Natural killer cell treated with Interleukin-12 subunit alpha and Interleukin-12 subunit beta and Interleukin-15 and Interleukin-18, amount 100 ng/mL, for 72 hours (primary cell): ENCODE measurements around the gene MMP24. TPM values are rescaled to one million over a fixed set of nuclear protein-coding genes. Genes with fewer than 3 reads are reported as not detected.

Source experiments
- ATAC-seq, 2 donors: fragments of 150-1000 bp; cut with Tn5 transposase in 1 of 2; sonication (Bioruptor Pico), chemical (Tn5 transposase) in 1 of 2; 2 replicates each; pipeline ENCODE4 v1.10.0; 2021
- DNase-seq: peaks from one replicate; pipeline ENCODE4 v3.0.0; 2022; ENCODE audit warnings: low spot score
- H3K27ac Mint-ChIP-seq, 2 donors: 1 replicate in 1 of 2; 2 replicates in 1 of 2; pipeline ENCODE4 v1.8.0; 2022; ENCODE audit warnings: mixed read lengths in 2 of 2, mild to moderate bottlenecking in 1 of 2, moderate library complexity in 1 of 2
- H3K27me3 Mint-ChIP-seq, 2 donors: 1 replicate in 1 of 2; 2 replicates in 1 of 2; pipeline ENCODE4 v1.8.0; 2022; ENCODE audit warnings: mixed read lengths in 2 of 2
- H3K36me3 Mint-ChIP-seq: one replicate; pipeline ENCODE4 v1.8.0; 2022; ENCODE audit warnings: mixed read lengths
- H3K4me1 Mint-ChIP-seq, 2 donors: 1 replicate in 1 of 2; 2 replicates in 1 of 2; pipeline ENCODE4 v1.8.0; 2022; ENCODE audit warnings: low read depth in 2 of 2, mixed read lengths in 2 of 2, mild to moderate bottlenecking in 1 of 2
- H3K4me3 Mint-ChIP-seq: one replicate; pipeline ENCODE4 v1.8.0; 2022; ENCODE audit warnings: mixed read lengths
- H3K9me3 Mint-ChIP-seq: 2 replicates; pipeline ENCODE4 v1.8.0; 2022; ENCODE audit warnings: mixed read lengths
- total RNA-seq, 2 donors: library from RNA; stranded (reverse); gene quantifications; one replicate each; pipeline ENCODE4 v1.2.3, GENCODE V29; 2022

Gene MMP24
- total RNA-seq, 2 donors from 2014 or later, result not detected

- H3K27ac Mint-ChIP-seq, result peak within 1 kb of the TSS; percentile 93 to 94
These were observed 57.9 kb downstream of the MMP24 start, which contains the start of gene EIF6 for GRCh38 chr20:35284267-35284991. EIF6 (minus strand) TSS chr20:35284772; CDS start chr20:35284487, 285 bp downstream.

GRCh38 chr20:35284992-35285805 is 58.7 kb downstream of the MMP24 start:
- ATAC-seq, result no peak
- peak overlapping the region; percentile 96 for H3K4me3 Mint-ChIP-seq
- peak overlapping the region; percentile 93 to 94 for H3K27ac Mint-ChIP-seq
- no peaks in the 10 kb centered on the region for H3K9me3 Mint-ChIP-seq
- H3K36me3 Mint-ChIP-seq, result peaks cover 3% of the 10 kb centered on the region
- no peaks in the 10 kb centered on the region for H3K27me3 Mint-ChIP-seq
- no peak for DNase-seq
- H3K4me1 Mint-ChIP-seq, result peaks cover 19 to 24% of the 10 kb centered on the region in 2 donors

More at GRCh38 chr20:35284267-35284991, 57.9 kb downstream of the MMP24 start, which contains the start of gene EIF6:
- ATAC-seq (peak; percentile 93 to 94), DNase-seq (peak; percentile 91)
- peaks cover 8% of the 10 kb centered on the region for H3K36me3 Mint-ChIP-seq
- peaks cover 24 to 25% of the 10 kb centered on the region in 2 donors for H3K4me1 Mint-ChIP-seq
- H3K27me3 Mint-ChIP-seq, result no peaks in the 10 kb centered on the region
- H3K4me3 Mint-ChIP-seq, result peak within 1 kb of the TSS; percentile 96
- H3K9me3 Mint-ChIP-seq, result no peaks in the 10 kb centered on the region

- Mint-ChIP-seq H3K4me1 (peaks cover 18 to 24% of the 10 kb centered on the region in 2 donors), H3K27me3 (no peaks in the 10 kb centered on the region), H3K4me3 (peak overlapping the region; percentile 96), H3K36me3 (no peaks in the 10 kb centered on the region), H3K9me3 (no peaks in the 10 kb centered on the region), H3K27ac (peak overlapping the region; percentile 93 to 94)
- no peak for ATAC-seq
- DNase-seq, result no peak
These were observed 59.3 kb downstream of the MMP24 start for GRCh38 chr20:35285806-35286076.

- ATAC-seq, result no peak
- H3K27ac Mint-ChIP-seq, result peak overlapping the region; percentile 93 to 94
- peak overlapping the region; percentile 96 for H3K4me3 Mint-ChIP-seq
- no peaks in the 10 kb centered on the region for H3K36me3 Mint-ChIP-seq
- H3K4me1 Mint-ChIP-seq, result peaks cover 18 to 24% of the 10 kb centered on the region in 2 donors
- no peaks in the 10 kb centered on the region for H3K9me3 Mint-ChIP-seq
- no peaks in the 10 kb centered on the region for H3K27me3 Mint-ChIP-seq
- no peak for DNase-seq
These were observed 59.8 kb downstream of the MMP24 start for GRCh38 chr20:35286077-35286898.

- Mint-ChIP-seq H3K4me1 (peaks cover 18 to 24% of the 10 kb centered on the region in 2 donors), H3K36me3 (no peaks in the 10 kb centered on the region), H3K4me3 (no peak overlapping the region), H3K27ac (no peak overlapping the region), H3K9me3 (no peaks in the 10 kb centered on the region), H3K27me3 (no peaks in the 10 kb centered on the region)
- ATAC-seq (no peak), DNase-seq (no peak)
These were observed 60.5 kb downstream of the MMP24 start for GRCh38 chr20:35286899-35287508.

GRCh38 chr20:35287509-35288324 is 61.2 kb downstream of the MMP24 start:
- DNase-seq, result no peak
- no peak for ATAC-seq
- Mint-ChIP-seq H3K9me3 (no peaks in the 10 kb centered on the region), H3K27me3 (no peaks in the 10 kb centered on the region), H3K27ac (no peak overlapping the region), H3K4me3 (no peak overlapping the region), H3K36me3 (no peaks in the 10 kb centered on the region), H3K4me1 (peaks cover 18 to 24% of the 10 kb centered on the region in 2 donors)

GRCh38 chr20:35288325-35289060 is 62.0 kb downstream of the MMP24 start:
- no peaks in the 10 kb centered on the region for H3K9me3 Mint-ChIP-seq
- H3K27ac Mint-ChIP-seq, result no peak overlapping the region
- ATAC-seq (no peak), DNase-seq (no peak)
- H3K4me1 Mint-ChIP-seq, result peaks cover 13 to 18% of the 10 kb centered on the region in 2 donors
- no peak overlapping the region for H3K4me3 Mint-ChIP-seq
- no peaks in the 10 kb centered on the region for H3K36me3 Mint-ChIP-seq
- H3K27me3 Mint-ChIP-seq, result peaks cover 0 to under 1% of the 10 kb centered on the region in 2 donors

- ATAC-seq (no peak), DNase-seq (no peak)
- H3K4me1 Mint-ChIP-seq, result peaks cover 10 to 13% of the 10 kb centered on the region in 2 donors
- no peak overlapping the region for H3K4me3 Mint-ChIP-seq
- peak overlapping the region in 1 of 2 donors; percentile 54 for H3K27ac Mint-ChIP-seq
- H3K36me3 Mint-ChIP-seq, result no peaks in the 10 kb centered on the region
- no peaks in the 10 kb centered on the region for H3K9me3 Mint-ChIP-seq
- peaks cover 0 to 2% of the 10 kb centered on the region in 2 donors for H3K27me3 Mint-ChIP-seq
These were observed 63.8 kb downstream of the MMP24 start for GRCh38 chr20:35290186-35290886.

- peaks cover 0 to 2% of the 10 kb centered on the region in 2 donors for H3K27me3 Mint-ChIP-seq
These were observed 64.5 kb downstream of the MMP24 start for GRCh38 chr20:35290887-35291417.

GRCh38 chr20:35291654-35292503 is 65.4 kb downstream of the MMP24 start, which contains the start of gene FAM83C:
FAM83C (minus strand) TSS chr20:35292425; CDS start chr20:35292304, 121 bp downstream.
- DNase-seq (no peak), ATAC-seq (no peak)
- Mint-ChIP-seq H3K27me3 (peaks cover 0 to 2% of the 10 kb centered on the region in 2 donors), H3K4me1 (peaks cover 6 to 12% of the 10 kb centered on the region in 2 donors), H3K9me3 (no peaks in the 10 kb centered on the region), H3K27ac (no peak within 1 kb of the TSS), H3K36me3 (no peaks in the 10 kb centered on the region), H3K4me3 (no peak within 1 kb of the TSS)

More at GRCh38 chr20:35290887-35291417, 64.5 kb downstream of the MMP24 start:
- DNase-seq (no peak), ATAC-seq (no peak)
- peaks cover 8 to 14% of the 10 kb centered on the region in 2 donors for H3K4me1 Mint-ChIP-seq
- H3K4me3 Mint-ChIP-seq, result no peak overlapping the region
- H3K27ac Mint-ChIP-seq, result no peak overlapping the region
- no peaks in the 10 kb centered on the region for H3K9me3 Mint-ChIP-seq
- H3K36me3 Mint-ChIP-seq, result no peaks in the 10 kb centered on the region
